Mesothelial cell of epicardium (in vitro differentiated cells): ENCODE results near the gene TSTD2. TPM values are rescaled to one million over a fixed set of nuclear protein-coding genes. Genes with fewer than 3 reads are reported as not detected.

Source experiments
- DNase-seq, 2 experiments: peaks; one replicate each; pipeline ENCODE4 v3.0.0; 2021; ENCODE audit warnings: low spot score in 2 of 2; ENCODE audit not compliant: unreplicated experiment in 2 of 2
- H3K27ac Mint-ChIP-seq: 2 replicates; pipeline ENCODE4 v1.8.0; 2021; ENCODE audit warnings: mixed read lengths
- H3K27me3 Mint-ChIP-seq: 2 replicates; pipeline ENCODE4 v1.8.0; 2021; ENCODE audit warnings: low read depth, mixed read lengths
- H3K36me3 Mint-ChIP-seq: 2 replicates; pipeline ENCODE4 v1.8.0; 2021; ENCODE audit warnings: mixed read lengths
- H3K4me1 Mint-ChIP-seq: 2 replicates; pipeline ENCODE4 v1.8.0; 2021; ENCODE audit warnings: mixed read lengths
- H3K4me3 Mint-ChIP-seq: 2 replicates; pipeline ENCODE4 v1.8.0; 2021; ENCODE audit warnings: mild to moderate bottlenecking, moderate library complexity, mixed read lengths
- H3K9me3 Mint-ChIP-seq: 2 replicates; pipeline ENCODE4 v1.8.0; 2021; ENCODE audit warnings: mixed read lengths
- total RNA-seq: library from RNA; stranded (reverse); gene quantifications from 3 replicates; pipeline ENCODE4 v1.2.1, GENCODE V29; 2021
- TF ChIP-seq, protein P1 (sequence below): fragments of 200-600 bp; sonication (generic); IDR thresholded peaks from one replicate; pipeline ENCODE4 v1.5.0; 2021; ENCODE audit warnings: antibody characterized with exemption; ENCODE audit not compliant: unreplicated experiment

TSTD2 gene
- total RNA-seq, 1 donor from 2014 or later: 37.9 TPM

DNA sequence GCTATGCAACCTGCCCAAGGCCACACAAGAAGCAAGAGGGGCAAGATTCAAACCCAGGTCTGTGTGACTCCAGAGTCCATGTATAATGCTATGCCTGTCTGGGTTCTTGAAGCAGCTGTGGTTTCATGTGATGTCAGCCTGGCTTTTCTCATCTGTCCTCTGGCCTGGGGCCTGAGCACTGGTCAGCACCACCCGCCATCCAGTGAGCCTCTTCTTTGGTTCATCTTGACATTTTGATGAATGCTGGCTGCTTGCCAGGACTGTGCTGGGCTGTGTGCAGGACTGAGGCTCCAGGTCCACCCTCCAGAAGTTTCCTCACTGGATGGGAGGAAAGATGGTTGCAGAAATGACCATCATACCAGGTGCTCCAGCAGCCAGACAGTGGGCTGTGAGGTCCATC is 61.5 kb downstream of the TSTD2 start:
- TF ChIP-seq, protein P1, sequence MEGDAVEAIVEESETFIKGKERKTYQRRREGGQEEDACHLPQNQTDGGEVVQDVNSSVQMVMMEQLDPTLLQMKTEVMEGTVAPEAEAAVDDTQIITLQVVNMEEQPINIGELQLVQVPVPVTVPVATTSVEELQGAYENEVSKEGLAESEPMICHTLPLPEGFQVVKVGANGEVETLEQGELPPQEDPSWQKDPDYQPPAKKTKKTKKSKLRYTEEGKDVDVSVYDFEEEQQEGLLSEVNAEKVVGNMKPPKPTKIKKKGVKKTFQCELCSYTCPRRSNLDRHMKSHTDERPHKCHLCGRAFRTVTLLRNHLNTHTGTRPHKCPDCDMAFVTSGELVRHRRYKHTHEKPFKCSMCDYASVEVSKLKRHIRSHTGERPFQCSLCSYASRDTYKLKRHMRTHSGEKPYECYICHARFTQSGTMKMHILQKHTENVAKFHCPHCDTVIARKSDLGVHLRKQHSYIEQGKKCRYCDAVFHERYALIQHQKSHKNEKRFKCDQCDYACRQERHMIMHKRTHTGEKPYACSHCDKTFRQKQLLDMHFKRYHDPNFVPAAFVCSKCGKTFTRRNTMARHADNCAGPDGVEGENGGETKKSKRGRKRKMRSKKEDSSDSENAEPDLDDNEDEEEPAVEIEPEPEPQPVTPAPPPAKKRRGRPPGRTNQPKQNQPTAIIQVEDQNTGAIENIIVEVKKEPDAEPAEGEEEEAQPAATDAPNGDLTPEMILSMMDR: no peak

GRCh38 chr9:97570899-97571298 is 62.3 kb downstream of the TSTD2 start:
- H3K4me3 Mint-ChIP-seq: no peak overlapping the region
- H3K27me3 Mint-ChIP-seq: peaks cover 10% of the 10 kb centered on the region
- no peak overlapping the region for H3K27ac Mint-ChIP-seq
- H3K36me3 Mint-ChIP-seq: no peaks in the 10 kb centered on the region
- no peaks in the 10 kb centered on the region for H3K9me3 Mint-ChIP-seq
- TF ChIP-seq, protein P1: no peak
- DNase-seq: no peak
- H3K4me1 Mint-ChIP-seq: no peaks in the 10 kb centered on the region

More for the DNA sequence above, 61.5 kb downstream of the TSTD2 start:
- no peak overlapping the region for H3K27ac Mint-ChIP-seq
- no peaks in the 10 kb centered on the region for H3K9me3 Mint-ChIP-seq
- H3K4me1 Mint-ChIP-seq: no peaks in the 10 kb centered on the region
- DNase-seq: no peak
- no peaks in the 10 kb centered on the region for H3K36me3 Mint-ChIP-seq
- no peak overlapping the region for H3K4me3 Mint-ChIP-seq
- peaks cover 12% of the 10 kb centered on the region for H3K27me3 Mint-ChIP-seq

DNA sequence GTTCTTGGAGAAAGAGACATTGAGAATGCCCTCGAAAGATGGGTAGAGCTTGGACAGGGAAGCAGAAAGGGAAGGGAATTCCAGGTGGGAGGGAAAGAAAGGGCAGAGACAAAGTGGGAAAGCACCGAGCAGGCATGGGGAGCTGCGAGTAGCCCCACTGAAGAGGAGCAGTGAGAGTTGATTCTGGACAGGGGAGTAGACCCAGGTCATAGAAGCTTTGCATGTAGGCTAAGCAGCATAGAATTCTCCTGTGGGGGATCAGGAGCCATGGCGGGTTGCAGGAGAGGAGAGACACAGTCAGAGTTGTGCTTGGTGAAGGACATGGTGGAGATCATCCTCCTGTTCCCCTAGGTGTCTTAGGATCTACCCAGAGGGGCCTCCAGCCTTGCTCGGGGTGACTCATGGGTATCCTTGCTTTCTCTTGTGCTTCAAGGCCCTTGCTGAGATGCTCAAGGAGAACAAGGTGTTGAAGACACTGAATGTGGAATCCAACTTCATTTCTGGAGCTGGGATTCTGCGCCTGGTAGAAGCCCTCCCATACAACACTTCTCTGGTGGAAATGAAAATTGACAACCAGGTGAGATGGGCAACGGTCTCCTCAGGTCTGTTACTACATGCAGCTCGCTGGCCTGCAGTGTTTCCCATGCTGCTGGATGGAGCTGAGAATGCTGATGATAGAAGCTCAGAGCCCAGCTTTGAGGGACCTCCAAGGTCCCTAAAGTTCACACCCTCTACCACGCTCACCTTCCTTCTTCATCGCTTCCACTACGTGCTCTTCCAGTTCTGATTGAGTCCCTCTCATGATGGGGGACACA is 64.5 kb downstream of the TSTD2 start:
- H3K27me3 Mint-ChIP-seq: peaks cover 9% of the 10 kb centered on the region
- DNase-seq: no peak
- H3K27ac Mint-ChIP-seq: no peak overlapping the region
- peaks cover 7% of the 10 kb centered on the region for H3K4me1 Mint-ChIP-seq
- H3K36me3 Mint-ChIP-seq: no peaks in the 10 kb centered on the region
- H3K4me3 Mint-ChIP-seq: no peak overlapping the region
- H3K9me3 Mint-ChIP-seq: no peaks in the 10 kb centered on the region
- TF ChIP-seq, protein P1: no peak

DNA sequence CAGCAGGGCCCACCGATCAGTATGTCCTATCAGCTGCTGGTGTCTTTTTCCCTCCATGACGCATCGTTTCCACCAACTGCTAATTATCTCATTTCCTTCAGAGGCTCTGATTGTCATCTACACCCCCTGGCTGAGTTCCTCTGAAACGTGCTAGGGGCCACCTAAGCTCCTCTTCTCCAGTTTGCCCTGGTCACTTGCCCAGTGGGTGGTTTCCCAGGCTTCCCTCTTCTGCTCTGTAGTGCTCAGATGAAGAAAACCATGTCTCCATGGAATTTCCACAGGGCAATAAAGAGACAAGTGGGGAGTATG is 65.3 kb downstream of the TSTD2 start:
- TF ChIP-seq, protein P1: no peak
- Mint-ChIP-seq H3K36me3 (no peaks in the 10 kb centered on the region), H3K4me1 (peaks cover 7% of the 10 kb centered on the region), H3K27ac (no peak overlapping the region), H3K27me3 (peaks cover 9% of the 10 kb centered on the region), H3K4me3 (no peak overlapping the region), H3K9me3 (no peaks in the 10 kb centered on the region)
- no peak for DNase-seq

DNA sequence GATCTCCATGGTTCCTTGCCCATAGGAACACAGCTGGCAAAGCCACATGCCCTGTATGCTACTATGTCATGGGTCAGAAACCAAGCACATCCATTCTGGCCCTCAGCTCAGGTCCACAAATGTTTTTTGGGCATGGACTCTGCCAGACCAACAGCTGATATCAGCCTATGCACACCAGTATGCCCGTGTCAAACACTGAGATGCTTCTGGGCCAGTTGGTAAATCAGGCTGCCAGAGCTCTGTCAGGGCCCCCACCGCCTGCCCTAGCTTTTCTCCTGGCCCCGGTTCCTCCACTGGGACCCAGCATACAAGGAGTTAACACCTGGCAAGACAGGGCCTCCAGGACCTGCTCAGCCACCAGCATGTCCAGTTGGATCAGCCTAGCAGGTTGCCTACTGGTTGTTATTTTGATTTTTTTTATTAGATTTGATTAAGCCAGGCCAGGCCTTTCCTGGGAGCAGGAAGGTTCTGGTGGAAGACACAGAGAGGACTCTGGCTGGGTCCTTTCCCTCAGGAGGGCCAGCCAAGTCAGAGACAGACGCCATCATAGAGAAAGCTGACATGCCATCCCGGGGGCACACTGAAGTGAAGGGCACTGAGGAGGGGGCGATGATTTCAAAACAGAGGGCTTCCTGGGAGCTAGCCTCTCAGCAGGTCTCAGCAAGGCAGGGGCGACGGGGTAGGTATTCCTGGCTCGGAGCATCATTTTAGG is 65.8 kb downstream of the TSTD2 start:
- TF ChIP-seq, protein P1: no peak
- H3K9me3 Mint-ChIP-seq: no peaks in the 10 kb centered on the region
- H3K27ac Mint-ChIP-seq: no peak overlapping the region
- DNase-seq: no peak
- H3K4me3 Mint-ChIP-seq: no peak overlapping the region
- no peaks in the 10 kb centered on the region for H3K36me3 Mint-ChIP-seq
- peaks cover 7% of the 10 kb centered on the region for H3K4me1 Mint-ChIP-seq
- H3K27me3 Mint-ChIP-seq: peaks cover 11% of the 10 kb centered on the region
